ENCODE results near the gene TCEAL1. TPM values are rescaled to one million over a fixed set of nuclear protein-coding genes. Genes with fewer than 3 reads are reported as not detected.
A peak's percentile ranks its signal among the peaks of the same experiment; 100 is the strongest.

The TCEAL1 gene
- total RNA-seq, 1 donor from 2014 or later, result 11.3 TPM

GRCh38 chrX:103607364-103608305 lies 21.1 kb upstream of the TCEAL1 start, which contains the start of gene TCEAL3:
Gene TCEAL3 (plus strand): TSS chrX:103607963. CDS start chrX:103609065, 1,102 bp downstream.
- H3K27me3 ChIP-seq (ENCODE audit: control insufficient read depth, insufficient read depth, low read length), result no peaks in the 10 kb centered on the region
- no peak for FAIRE-seq
- no peak for TF ChIP-seq CTCF (IDR thresholded peaks at IDR 0.05; ENCODE audit: insufficient read depth, low read length, severe bottlenecking)
- no peaks in the 10 kb centered on the region for H3K36me3 ChIP-seq (ENCODE audit: control insufficient read depth, insufficient read depth, low read length)
- no peak for DNase-seq (ENCODE audit: low read depth)
- peak within 1 kb of the TSS; percentile 60 for H3K4me3 ChIP-seq (ENCODE audit: low read depth, low read length)

- no peaks in the 10 kb centered on the region for H3K27me3 ChIP-seq (ENCODE audit: control insufficient read depth, insufficient read depth, low read length)
- H3K4me3 ChIP-seq (ENCODE audit: low read depth, low read length), result peak overlapping the region; percentile 60
- FAIRE-seq (no peak), DNase-seq (ENCODE audit: low read depth) (no peak)
- H3K36me3 ChIP-seq (ENCODE audit: control insufficient read depth, insufficient read depth, low read length), result no peaks in the 10 kb centered on the region
- no peak for TF ChIP-seq CTCF (IDR thresholded peaks at IDR 0.05; ENCODE audit: insufficient read depth, low read length, severe bottlenecking)
Observed at GRCh38 chrX:103608306-103608963, 20.3 kb upstream of the TCEAL1 start.

GRCh38 chrX:103610282-103610681 lies 18.5 kb upstream of the TCEAL1 start:
- FAIRE-seq (no peak), DNase-seq (ENCODE audit: low read depth) (no peak)
- H3K27me3 ChIP-seq (ENCODE audit: control insufficient read depth, insufficient read depth, low read length), result no peaks in the 10 kb centered on the region
- no peaks in the 10 kb centered on the region for H3K36me3 ChIP-seq (ENCODE audit: control insufficient read depth, insufficient read depth, low read length)
- H3K4me3 ChIP-seq (ENCODE audit: low read depth, low read length), result no peak overlapping the region
- TF ChIP-seq CTCF (IDR thresholded peaks at IDR 0.05; ENCODE audit: insufficient read depth, low read length, severe bottlenecking), result no peak

DNA sequence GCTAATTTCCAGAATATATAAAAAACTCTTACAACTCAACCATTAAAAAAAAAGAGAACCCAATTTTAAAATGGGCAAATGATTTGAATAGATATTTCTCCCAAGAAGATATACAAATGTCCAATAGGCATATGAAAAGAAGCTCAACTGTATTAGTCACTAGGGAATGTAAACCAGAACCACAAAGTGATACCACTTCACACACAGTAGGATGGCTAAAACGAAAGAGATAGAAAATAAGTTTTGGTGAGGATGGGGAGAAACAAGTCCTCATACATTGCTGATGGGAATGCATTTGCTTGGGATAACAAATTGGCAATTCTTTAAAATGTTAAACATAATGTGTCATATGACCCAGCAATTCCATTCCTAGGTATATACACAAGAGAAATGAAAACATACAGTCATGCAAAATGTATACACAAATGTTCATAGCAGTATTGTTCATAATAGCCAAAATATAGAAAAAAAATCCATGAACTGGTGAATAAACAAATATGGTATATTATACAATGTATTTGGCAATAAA lies 15.3 kb upstream of the TCEAL1 start:
- no peak for FAIRE-seq
- no peak overlapping the region for H3K4me3 ChIP-seq (ENCODE audit: low read depth, low read length)
- no peaks in the 10 kb centered on the region for H3K36me3 ChIP-seq (ENCODE audit: control insufficient read depth, insufficient read depth, low read length)
- no peaks in the 10 kb centered on the region for H3K27me3 ChIP-seq (ENCODE audit: control insufficient read depth, insufficient read depth, low read length)
- no peak for TF ChIP-seq CTCF (IDR thresholded peaks at IDR 0.05; ENCODE audit: insufficient read depth, low read length, severe bottlenecking)
- no peak for DNase-seq (ENCODE audit: low read depth)

GRCh38 chrX:103614999-103615398 lies 13.8 kb upstream of the TCEAL1 start:
- Histone ChIP-seq H3K4me3 (ENCODE audit: low read depth, low read length) (no peak overlapping the region), H3K27me3 (ENCODE audit: control insufficient read depth, insufficient read depth, low read length) (no peaks in the 10 kb centered on the region), H3K36me3 (ENCODE audit: control insufficient read depth, insufficient read depth, low read length) (no peaks in the 10 kb centered on the region)
- no peak for TF ChIP-seq CTCF (IDR thresholded peaks at IDR 0.05; ENCODE audit: insufficient read depth, low read length, severe bottlenecking)
- FAIRE-seq, result no peak
- DNase-seq (ENCODE audit: low read depth), result peak; percentile 56

Data from bronchial epithelial cell (primary cell).